HepG2 (cell line): ENCODE data around the gene PPP1CB. TPM values are rescaled to one million over a fixed set of nuclear protein-coding genes. Genes with fewer than 3 reads are reported as not detected.

Experiments
- ATAC-seq: fragments of 200-7000 bp; cut with Tn5 transposase; 3 replicates; pipeline ENCODE4 v1.9.1; 2020; ENCODE audit warnings: mild to moderate bottlenecking, moderate library complexity
- BruUV-seq: library from RNA; stranded (reverse); fragments of 400-500 nt; replicated peaks from 2 replicates; lab custom pipeline; 2021; lab: Mats Ljungman, UMichigan
- CTCF ChIA-PET: fragments of 300-600 bp; formaldehyde crosslinking; extraction: SDS; loops from one replicate; lab custom pipeline; 2021; ENCODE audit warnings: low total read pairs, inconsistent platforms, low intra/inter-chr PET ratio; lab: Yijun Ruan, JAX
- POLR2A ChIA-PET: fragments of 350-600 bp; sonication (Branson Sonifier 250); formaldehyde crosslinking; loops from one replicate; lab custom pipeline; 2020; ENCODE audit warnings: antibody characterized with exemption, inconsistent platforms; lab: Yijun Ruan, JAX
- DNase-seq: peaks from one replicate; pipeline ENCODE4 v3.0.0-alpha.2; 2015; ENCODE audit warnings: low spot score
- FAIRE-seq: peaks from 3 replicates; lab custom pipeline; 2011; peaks lifted over from hg19 to GRCh38; lab: Jason Lieb, UNC
- H2AFZ ChIP-seq: one replicate; pipeline ENCODE4 v1.6.1; 2011; ENCODE audit warnings: low read length, inconsistent platforms
- H3K27ac ChIP-seq: fragments of 300-600 bp; 3 replicates; pipeline ENCODE4 v1.8.0; 2011; ENCODE audit warnings: mixed run types, mild to moderate bottlenecking, mixed read lengths, low read length, inconsistent platforms; ENCODE audit not compliant: insufficient read depth; ENCODE audit errors: extremely low read length
- H3K27me3 ChIP-seq, 2 experiments: fragments of 200-600 bp in 1 of 2; 2 replicates in 1 of 2; 3 replicates in 1 of 2; pipeline versions ENCODE4 v1.6.0 to v1.8.0; 2011; ENCODE audit warnings: low read length in 2 of 2, mild to moderate bottlenecking in 2 of 2, moderate library complexity in 2 of 2, inconsistent platforms in 1 of 2; ENCODE audit not compliant: insufficient read depth in 2 of 2, control insufficient read depth in 1 of 2
- H3K36me3 ChIP-seq, 2 experiments: fragments of 200-600 bp in 1 of 2; replicated peaks in 1 of 2; 2 replicates in 1 of 2; 3 replicates in 1 of 2; pipeline versions ENCODE4 v1.5.1 to v1.8.0; 2011; ENCODE audit warnings: low read length in 2 of 2, inconsistent platforms in 1 of 2; ENCODE audit not compliant: insufficient read depth in 2 of 2, control insufficient read depth in 1 of 2
- H3K4me1 ChIP-seq: 2 replicates; pipeline ENCODE4 v1.5.1; 2012; ENCODE audit warnings: low read length, inconsistent platforms; ENCODE audit not compliant: insufficient read depth
- H3K4me2 ChIP-seq: 2 replicates; pipeline ENCODE4 v1.6.0; 2011; ENCODE audit warnings: low read depth, low read length, inconsistent platforms
- H3K4me3 ChIP-seq, 3 experiments: fragments of 200-600 bp in 1 of 3; sonication (generic), shearing (Covaris generic) in 1 of 3; replicated peaks in 1 of 3; 2 replicates each; pipeline ENCODE4 v1.5.1; 2011 to 2016; ENCODE audit warnings: low read length in 3 of 3, inconsistent platforms in 2 of 3, low read depth in 2 of 3, mild to moderate bottlenecking in 2 of 3, control low read depth in 1 of 3, mixed read lengths in 1 of 3; ENCODE audit not compliant: insufficient read depth in 1 of 3
- H3K79me2 ChIP-seq: one replicate; pipeline ENCODE4 v1.6.1; 2011; ENCODE audit warnings: low read length, inconsistent platforms; ENCODE audit not compliant: insufficient read depth
- H3K9ac ChIP-seq: 2 replicates; pipeline ENCODE4 v1.6.0; 2011; ENCODE audit warnings: mild to moderate bottlenecking, low read depth, low read length, inconsistent platforms; ENCODE audit not compliant: insufficient read depth
- H3K9me3 ChIP-seq: 2 replicates; pipeline ENCODE4 v1.5.1; 2012; ENCODE audit warnings: mild to moderate bottlenecking, low read length
- H4K20me1 ChIP-seq: 2 replicates; pipeline ENCODE4 v1.6.0; 2011; ENCODE audit warnings: inconsistent platforms, mild to moderate bottlenecking, low read length, moderate library complexity; ENCODE audit not compliant: insufficient read depth
- KMT2B ChIP-seq: IDR thresholded peaks from 2 replicates; pipeline ENCODE4 v1.6.1; 2016; ENCODE audit warnings: missing genetic modification reagents, missing compliant biosample characterization
- NFAT5 ChIP-seq: sonication (generic); formaldehyde crosslinking; IDR thresholded peaks from 2 replicates; pipeline ENCODE4 v1.4.0; 2020; ENCODE audit warnings: missing genetic modification reagents
- SIX1 ChIP-seq: sonication (generic); formaldehyde crosslinking; IDR thresholded peaks from 2 replicates; pipeline ENCODE4 v1.4.0; 2020; ENCODE audit warnings: missing genetic modification reagents, borderline replicate concordance
- TMF1 ChIP-seq: sonication (generic); formaldehyde crosslinking; IDR thresholded peaks from 2 replicates; pipeline ENCODE4 v1.8.1; 2022; ENCODE audit warnings: low read depth, missing genetic modification reagents
- ZNF264 ChIP-seq: sonication (generic); formaldehyde crosslinking; IDR thresholded peaks from 2 replicates; pipeline ENCODE4 v1.4.0; 2020; ENCODE audit warnings: missing genetic modification reagents
- ZNF572 ChIP-seq: sonication (generic); formaldehyde crosslinking; IDR thresholded peaks from 2 replicates; pipeline ENCODE4 v1.5.1; 2020; ENCODE audit warnings: mild to moderate bottlenecking, missing genetic modification reagents
- WGBS: methylation state at CpG from one replicate; pipeline ENCODE4 v1.1.6; 2017; ENCODE audit warnings: low lambda C conversion rate; 5-methylcytosine and 5-hydroxymethylcytosine counted together
- in situ Hi-C: cut with HindIII; loops from 2 replicates; pipeline ENCODE4 v1.10.0; 2017; ENCODE audit warnings: low pct_unique_long_range_greater_than_20kb; ENCODE audit not compliant: extremely low pct_ligation_motif_present
- intact Hi-C: fragments of 100-400 bp; cut with micrococcal nuclease; formaldehyde crosslinking; loops from one replicate; pipeline ENCODE4 v1.10.0; 2022; ENCODE audit not compliant: unreplicated experiment
- polyA plus RNA-seq, 8 experiments: library from polyadenylated mRNA; depleted of rRNA in 3 of 8; stranded (reverse) in 7 of 8; unstranded in 1 of 8; fragments of >200 nt; fragmentation: Illumina TruSeq in 4 of 8; extraction: Trizol in 4 of 8; gene quantifications; 2 replicates each; pipeline versions ENCODE4 v1.2.1 to v1.2.3, GENCODE V29; 2011 to 2016; ENCODE audit warnings: low read depth in 4 of 8, missing spikeins in 1 of 8, mixed read lengths in 1 of 8; ENCODE audit not compliant: insufficient read depth in 1 of 8
- total RNA-seq, 5 experiments: library from RNA; depleted of rRNA; stranded (reverse); fragments of >200 nt; fragmentation: Illumina TruSeq; extraction: Trizol; gene quantifications; 2 replicates each; pipeline ENCODE4 v1.2.3, GENCODE V29; 2016; ENCODE audit warnings: low read depth in 1 of 5
- TF ChIP-seq, protein P1 (sequence below): IDR thresholded peaks from 2 replicates; pipeline ENCODE4 v1.6.1; 2016

PPP1CB gene
- total and polyA plus RNA-seq, 2 of the 13 experiments (the other 11 are each of a cell fraction or from before 2014, with no cell fraction given): 46.9 to 109 TPM

GRCh38 chr2:28842042-28842441 is 90.4 kb downstream of the PPP1CB start:
- ATAC-seq (no peak), FAIRE-seq (no peak), DNase-seq (no peak)
- no peak overlapping the region for H3K27ac ChIP-seq
- no TSS peak for BruUV-seq
- no peaks in the 10 kb centered on the region for H3K79me2 ChIP-seq
- H4K20me1 ChIP-seq: no peaks in the 10 kb centered on the region
- WGBS: 64% methylated on average over 3 of the region's 3 CpGs
- no peak overlapping the region for H3K4me2 ChIP-seq
- no peak overlapping the region for H3K4me3 ChIP-seq
- no peak overlapping the region for H3K9ac ChIP-seq
- H2AFZ ChIP-seq: no peak overlapping the region
- ChIA-PET CTCF (no interaction called here), POLR2A (no interaction called here)
- no peaks in the 10 kb centered on the region for H3K27me3 ChIP-seq
- H3K4me1 ChIP-seq: no peaks in the 10 kb centered on the region
- in situ Hi-C loops (no loop called here), intact Hi-C loops (no loop called here)
- H3K36me3 ChIP-seq: no peaks in the 10 kb centered on the region; a peak in 3 of 5 replicates
- no peaks in the 10 kb centered on the region for H3K9me3 ChIP-seq
- no peak for TF ChIP-seq TMF1 (CRISPR knock-in tag)
- no peak for TF ChIP-seq NFAT5 (CRISPR knock-in tag)
- TF ChIP-seq, protein P1, sequence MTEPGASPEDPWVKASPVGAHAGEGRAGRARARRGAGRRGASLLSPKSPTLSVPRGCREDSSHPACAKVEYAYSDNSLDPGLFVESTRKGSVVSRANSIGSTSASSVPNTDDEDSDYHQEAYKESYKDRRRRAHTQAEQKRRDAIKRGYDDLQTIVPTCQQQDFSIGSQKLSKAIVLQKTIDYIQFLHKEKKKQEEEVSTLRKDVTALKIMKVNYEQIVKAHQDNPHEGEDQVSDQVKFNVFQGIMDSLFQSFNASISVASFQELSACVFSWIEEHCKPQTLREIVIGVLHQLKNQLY (CRISPR knock-in tag): no peak
- TF ChIP-seq ZNF264: no peak
- no peak for TF ChIP-seq SIX1 (CRISPR knock-in tag)
- TF ChIP-seq ZNF572 (CRISPR knock-in tag): no peak
- no peak for TF ChIP-seq KMT2B (CRISPR knock-in tag)

Other genes with a start within 250 kb of the PPP1CB start
- gene SPDYA, start 59.0 kb downstream of the PPP1CB start, total RNA-seq (2016; rRNA removed; fragmentation: Illumina TruSeq; extraction: Trizol): 0.17 and 0.75 TPM in 2 replicates
- gene SPDYA, start 59.0 kb downstream of the PPP1CB start, polyA plus RNA-seq (2011; rRNA removed): 0.08 and 0.32 TPM in 2 replicates
- 23.5 and 29.7 TPM in 2 replicates for gene TRMT61B, start 118.5 kb downstream of the PPP1CB start, total RNA-seq (2016; rRNA removed; fragmentation: Illumina TruSeq; extraction: Trizol)
- gene TRMT61B, start 118.5 kb downstream of the PPP1CB start, polyA plus RNA-seq (2011; rRNA removed): 15.3 and 19.7 TPM in 2 replicates
- 167 and 253 TPM in 2 replicates for gene WDR43, start 142.8 kb downstream of the PPP1CB start, total RNA-seq (2016; rRNA removed; fragmentation: Illumina TruSeq; extraction: Trizol)
- gene WDR43, start 142.8 kb downstream of the PPP1CB start, polyA plus RNA-seq (2011; rRNA removed): 88.9 and 121 TPM in 2 replicates
- gene TOGARAM2, start 229.5 kb downstream of the PPP1CB start, total RNA-seq (2016; rRNA removed; fragmentation: Illumina TruSeq; extraction: Trizol): under 0.01 TPM in 1 of 2 replicates, not detected in the other
- gene TOGARAM2, start 229.5 kb downstream of the PPP1CB start, polyA plus RNA-seq (2011; rRNA removed): 0.05 TPM in 2 replicates